Measurements from ENCODE around the gene RNF213.

- TF ChIP-seq CTCF (conservative IDR thresholded peaks at IDR 0.05) (no peak), EZH2 (IDR thresholded peaks at IDR 0.05; ENCODE audit: low read depth) (no peak)
Observed at GRCh38 chr17:80382956-80383355, 122.3 kb downstream of the RNF213 start.

Measured in PC-9 (cell line).